H1 (cell line): Measurements from ENCODE around the gene SOS1. TPM values are rescaled to one million over a fixed set of nuclear protein-coding genes. Genes with fewer than 3 reads are reported as not detected.

Experiments used
- CHD2 ChIP-seq: IDR thresholded peaks from 2 replicates; pipeline ENCODE4 v1.6.1; 2012; ENCODE audit warnings: low read length, improper control_type of control experiment
- GABPA ChIP-seq: IDR thresholded peaks from 2 replicates; pipeline ENCODE4 v1.6.1; 2011; ENCODE audit warnings: mild to moderate bottlenecking, low read length, moderate library complexity, borderline replicate concordance; ENCODE audit not compliant: insufficient read depth
- HDAC2 ChIP-seq, 2 experiments: fragments of 300-600 bp in 1 of 2; sonication (generic) in 1 of 2; IDR thresholded peaks; 2 replicates each; pipeline ENCODE4 v1.6.1; 2011 to 2012; ENCODE audit warnings: low read depth in 2 of 2, low read length in 2 of 2, mild to moderate bottlenecking in 2 of 2, moderate library complexity in 2 of 2, borderline replicate concordance in 1 of 2, inconsistent platforms in 1 of 2
- KDM5A ChIP-seq: fragments of 200-600 bp; IDR thresholded peaks from 2 replicates; pipeline ENCODE4 v1.7.1; 2012; ENCODE audit warnings: mild to moderate bottlenecking, low read length, inconsistent platforms, mixed read lengths
- MAFK ChIP-seq: IDR thresholded peaks from 2 replicates; pipeline ENCODE4 v1.6.1; 2012; ENCODE audit warnings: low read depth, mild to moderate bottlenecking, improper control_type of control experiment, low read length
- POLR2A ChIP-seq, 2 experiments: IDR thresholded peaks; 1 replicate in 1 of 2; 2 replicates in 1 of 2; pipeline ENCODE4 v1.6.1; 2011; ENCODE audit warnings: low read depth in 2 of 2, low read length in 2 of 2, mild to moderate bottlenecking in 2 of 2; ENCODE audit errors: control extremely low read depth in 1 of 2
- RBBP5 ChIP-seq: IDR thresholded peaks from 2 replicates; pipeline ENCODE4 v1.7.1; 2012; ENCODE audit warnings: low read depth, mild to moderate bottlenecking, inconsistent platforms, low read length, moderate library complexity, borderline replicate concordance
- TBP ChIP-seq: IDR thresholded peaks from 2 replicates; pipeline ENCODE4 v1.6.1; 2011; ENCODE audit warnings: low read depth, low read length, improper control_type of control experiment
- polyA plus RNA-seq, 7 experiments: library from polyadenylated mRNA; depleted of rRNA in 3 of 7; stranded (reverse) in 5 of 7; unstranded in 2 of 7; fragments of >200 nt in 5 of 7; fragments of 200-250 nt in 2 of 7; gene quantifications; 1 replicate in 5 of 7; 2 replicates in 1 of 7; 4 replicates in 1 of 7; pipeline versions ENCODE4 v1.2.1 to v1.2.3, GENCODE V29; 2011 to 2013; ENCODE audit warnings: missing spikeins in 2 of 7, mixed read lengths in 2 of 7
- total RNA-seq: library from RNA; stranded (reverse); fragmentation: NEBNext Ultra II Directional; extraction: Animal tissue kit (Norgen Biotek cat#: 25700); gene quantifications from 2 replicates; pipeline ENCODE4 v1.2.1, GENCODE V29; 2021

SOS1 gene
- total and polyA plus RNA-seq, 2 of the 8 experiments (the other 6 are each of a cell fraction or from before 2014, with no cell fraction given), result 25.7 to 27.0 TPM

DNA sequence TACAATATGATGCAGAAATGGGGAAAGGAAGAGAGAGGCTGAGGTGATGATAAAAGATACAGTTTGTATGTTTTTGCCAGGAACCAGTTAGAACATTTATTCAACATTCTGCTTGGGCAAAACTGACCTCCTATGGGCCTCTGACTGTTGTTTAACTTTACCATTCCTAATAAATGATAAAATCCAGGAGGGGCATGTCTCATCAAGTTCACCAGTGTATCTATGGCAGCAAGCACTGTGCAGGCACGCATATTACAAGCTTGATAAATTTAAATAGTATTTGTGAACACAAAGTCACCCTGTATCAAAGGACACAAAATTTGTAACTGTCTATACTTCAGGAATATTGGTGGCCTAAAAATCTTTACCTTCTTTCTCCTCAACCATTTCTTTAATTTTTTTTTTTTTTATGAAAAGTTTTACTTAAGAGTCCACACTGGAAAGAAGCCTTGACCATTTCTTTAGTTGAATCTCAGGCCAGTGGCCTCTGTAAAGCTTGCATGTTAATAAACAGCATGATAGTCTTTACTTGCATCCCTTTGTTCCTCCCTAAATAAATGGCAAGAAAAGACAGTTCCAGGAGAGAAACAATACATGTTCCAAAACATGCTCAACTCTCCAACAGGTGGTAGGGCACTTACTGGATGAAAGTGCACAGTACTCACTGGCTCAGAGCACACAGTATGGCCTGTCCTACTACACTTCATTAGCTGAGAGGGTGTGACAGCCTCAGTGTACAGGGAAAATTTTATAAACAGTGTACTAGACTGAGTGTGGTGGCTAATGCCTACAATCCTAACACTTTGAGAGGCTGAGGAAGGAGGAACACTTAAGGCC lies 52.3 kb downstream of the SOS1 start (continued):
- TF ChIP-seq KDM5A, result no peak
- TF ChIP-seq HDAC2 (IDR thresholded peaks at IDR 0.05; ENCODE audit: borderline replicate concordance in 1 of 2, low read depth in 2 of 2, low read length in 2 of 2), result no peak
- no peak for TF ChIP-seq MAFK
- no peak for TF ChIP-seq CHD2
- TF ChIP-seq RBBP5, result no peak
- no peak for TF ChIP-seq TBP
- no peak for TF ChIP-seq POLR2A (IDR thresholded peaks at IDR 0.05; ENCODE audit: control extremely low read depth in 1 of 2, low read depth in 2 of 2, low read length in 2 of 2)
- TF ChIP-seq GABPA, result no peak
